ENCODE data around the gene SS18L1. TPM values are rescaled to one million over a fixed set of nuclear protein-coding genes. Genes with fewer than 3 reads are reported as not detected.

SS18L1 gene
- total RNA-seq, 6 donors from 2014 or later = 12.2 to 70.8 (median 19.7) TPM

- no peak for ATAC-seq (ENCODE audit: low FRiP score in 2 of 2)
- 86 to 92% methylated on average over 23 of the region's 23 CpGs for WGBS, 2 donors
- Histone ChIP-seq H3K36me3 (peaks cover 27 to 58% (median 47%) of the 10 kb centered on the region in 4 donors), H3K27ac (no peak overlapping the region), H3K4me3 (no peak overlapping the region), H3K9me3 (no peaks in the 10 kb centered on the region), H3K4me1 (no peaks in the 10 kb centered on the region), H3K27me3 (no peaks in the 10 kb centered on the region)
- TF ChIP-seq CTCF (IDR thresholded peaks at IDR 0.05) = no peak
- no peak for TF ChIP-seq EP300 (IDR thresholded peaks at IDR 0.05)
- no peak for TF ChIP-seq POLR2A (IDR thresholded peaks at IDR 0.05)
- no peak for TF ChIP-seq POLR2AphosphoS5 (IDR thresholded peaks at IDR 0.05)
- DNase-seq = no peak
Measured at GRCh38 chr20:62202676-62203377, 59.3 kb downstream of the SS18L1 start.

GRCh38 chr20:62203378-62204030, 59.9 kb downstream of the SS18L1 start:
- Histone ChIP-seq H3K4me3 (no peak overlapping the region), H3K27me3 (no peaks in the 10 kb centered on the region), H3K27ac (no peak overlapping the region), H3K4me1 (no peaks in the 10 kb centered on the region), H3K36me3 (peaks cover 22 to 51% (median 40%) of the 10 kb centered on the region in 4 donors), H3K9me3 (no peaks in the 10 kb centered on the region)
- ATAC-seq (ENCODE audit: low FRiP score in 2 of 2) = no peak
- WGBS, 2 donors = 86 to 89% methylated on average over 22 of the region's 22 CpGs
- DNase-seq = peak in 1 of 2 donors; percentile 44
- TF ChIP-seq POLR2A (IDR thresholded peaks at IDR 0.05) (no peak), POLR2AphosphoS5 (IDR thresholded peaks at IDR 0.05) (no peak), CTCF (IDR thresholded peaks at IDR 0.05) (no peak), EP300 (IDR thresholded peaks at IDR 0.05) (no peak)

- no peak for TF ChIP-seq POLR2AphosphoS5 (IDR thresholded peaks at IDR 0.05)
- no peak for TF ChIP-seq EP300 (IDR thresholded peaks at IDR 0.05)
- H3K27me3 ChIP-seq = peaks cover 0 to 10% (median 2%) of the 10 kb centered on the region in 4 donors
- H3K36me3 ChIP-seq = peaks cover 10 to 31% (median 20%) of the 10 kb centered on the region in 4 donors
- no peaks in the 10 kb centered on the region for H3K4me1 ChIP-seq
- 93 to 97% methylated on average over 36 to 38 of the region's 38 CpGs for WGBS, 2 donors
- DNase-seq (peak in 1 of 2 donors; percentile 74), ATAC-seq (ENCODE audit: low FRiP score in 2 of 2) (no peak)
- no peak overlapping the region for H3K27ac ChIP-seq
- no peak overlapping the region for H3K4me3 ChIP-seq
- no peaks in the 10 kb centered on the region for H3K9me3 ChIP-seq
Measured at GRCh38 chr20:62205618-62206387, 62.2 kb downstream of the SS18L1 start.

GRCh38 chr20:62206388-62206775, 62.8 kb downstream of the SS18L1 start:
- no peaks in the 10 kb centered on the region for H3K9me3 ChIP-seq
- DNase-seq (no peak), ATAC-seq (ENCODE audit: low FRiP score in 2 of 2) (no peak)
- no peaks in the 10 kb centered on the region for H3K4me1 ChIP-seq
- 82 to 83% methylated on average over 17 of the region's 17 CpGs for WGBS, 2 donors
- no peak overlapping the region for H3K27ac ChIP-seq
- H3K4me3 ChIP-seq = no peak overlapping the region
- H3K36me3 ChIP-seq = peaks cover 4 to 25% (median 14%) of the 10 kb centered on the region in 4 donors
- TF ChIP-seq CTCF (IDR thresholded peaks at IDR 0.05) = no peak
- TF ChIP-seq EP300 (IDR thresholded peaks at IDR 0.05) = no peak
- TF ChIP-seq POLR2AphosphoS5 (IDR thresholded peaks at IDR 0.05) = no peak
- TF ChIP-seq POLR2A (IDR thresholded peaks at IDR 0.05) = no peak
- H3K27me3 ChIP-seq = peaks cover 0 to 15% (median 2%) of the 10 kb centered on the region in 4 donors

Measured in upper lobe of left lung (tissue), 6 donors.